HEK293 (cell line): ENCODE data around the gene SOCS4.

Experiments
- BCL11B ChIP-seq: fragments of 450-650 bp; formaldehyde crosslinking; IDR thresholded peaks from 2 replicates; pipeline ENCODE4 v1.5.1; 2016; ENCODE audit warnings: low read depth, missing biosample characterization, missing genetic modification characterization
- EGR2 ChIP-seq: fragments of 450-650 bp; formaldehyde crosslinking; IDR thresholded peaks from 2 replicates; pipeline ENCODE4 v1.5.1; 2016; ENCODE audit warnings: low read depth, missing biosample characterization, missing genetic modification characterization
- HOXA7 ChIP-seq: sonication (generic); formaldehyde crosslinking; IDR thresholded peaks from 2 replicates; pipeline ENCODE4 v1.8.1; 2022; ENCODE audit warnings: missing genetic modification reagents, borderline replicate concordance
- MEIS1 ChIP-seq: sonication (generic); formaldehyde crosslinking; IDR thresholded peaks from 2 replicates; pipeline ENCODE4 v1.8.1; 2022; ENCODE audit warnings: missing genetic modification reagents, mild to moderate bottlenecking, borderline replicate concordance
- OSR2 ChIP-seq: fragments of 450-650 bp; formaldehyde crosslinking; IDR thresholded peaks from 2 replicates; pipeline ENCODE4 v1.5.1; 2016; ENCODE audit warnings: missing biosample characterization, missing genetic modification characterization
- SALL2 ChIP-seq: fragments of 450-650 bp; formaldehyde crosslinking; IDR thresholded peaks from 2 replicates; pipeline ENCODE4 v1.5.0; 2017; ENCODE audit warnings: missing biosample characterization, mild to moderate bottlenecking, missing genetic modification characterization, borderline replicate concordance
- SP7 ChIP-seq: fragments of 450-650 bp; formaldehyde crosslinking; IDR thresholded peaks from 2 replicates; pipeline ENCODE4 v1.5.1; 2016; ENCODE audit warnings: missing biosample characterization, missing genetic modification characterization
- TRIM28 ChIP-seq: IDR thresholded peaks from 2 replicates; pipeline ENCODE4 v1.6.1; 2011; ENCODE audit warnings: low read length, control low read depth, borderline replicate concordance
- YY1 ChIP-seq: fragments of 450-650 bp; formaldehyde crosslinking; IDR thresholded peaks from 2 replicates; pipeline ENCODE4 v1.5.1; 2018; ENCODE audit warnings: missing biosample characterization, missing genetic modification characterization
- ZBTB17 ChIP-seq: fragments of 450-650 bp; formaldehyde crosslinking; IDR thresholded peaks from 2 replicates; pipeline ENCODE4 v1.5.1; 2016; ENCODE audit warnings: missing biosample characterization, missing genetic modification characterization
- ZIC2 ChIP-seq: fragments of 450-650 bp; formaldehyde crosslinking; IDR thresholded peaks from 2 replicates; pipeline ENCODE4 v1.5.1; 2016; ENCODE audit warnings: missing biosample characterization, missing genetic modification characterization
- ZNF10 ChIP-seq: fragments of 450-650 bp; formaldehyde crosslinking; IDR thresholded peaks from 2 replicates; pipeline ENCODE4 v1.5.1; 2017; ENCODE audit warnings: missing biosample characterization, missing genetic modification characterization
- ZNF138 ChIP-seq: fragments of 450-650 bp; formaldehyde crosslinking; IDR thresholded peaks from 2 replicates; pipeline ENCODE4 v1.5.1; 2016; ENCODE audit warnings: missing biosample characterization, missing genetic modification characterization, borderline replicate concordance
- ZNF184 ChIP-seq: fragments of 450-650 bp; IDR thresholded peaks from 2 replicates; pipeline ENCODE4 v1.5.1; 2018; ENCODE audit warnings: missing biosample characterization, mild to moderate bottlenecking, missing genetic modification characterization
- ZNF211 ChIP-seq: fragments of 450-650 bp; formaldehyde crosslinking; IDR thresholded peaks from 2 replicates; pipeline ENCODE4 v1.5.1; 2016; ENCODE audit warnings: low read depth, missing biosample characterization, missing genetic modification characterization
- ZNF214 ChIP-seq: fragments of 450-650 bp; formaldehyde crosslinking; IDR thresholded peaks from 2 replicates; pipeline ENCODE4 v1.5.1; 2017; ENCODE audit warnings: missing biosample characterization, mild to moderate bottlenecking, missing genetic modification characterization, borderline replicate concordance
- ZNF221 ChIP-seq: fragments of 450-650 bp; formaldehyde crosslinking; IDR thresholded peaks from 2 replicates; pipeline ENCODE4 v1.5.1; 2017; ENCODE audit warnings: missing biosample characterization, missing genetic modification characterization, borderline replicate concordance
- ZNF610 ChIP-seq: fragments of 450-650 bp; formaldehyde crosslinking; IDR thresholded peaks from 2 replicates; pipeline ENCODE4 v1.5.1; 2016; ENCODE audit warnings: missing biosample characterization, missing genetic modification characterization, borderline replicate concordance
- ZNF621 ChIP-seq: fragments of 450-650 bp; formaldehyde crosslinking; IDR thresholded peaks from 2 replicates; pipeline ENCODE4 v1.5.1; 2017; ENCODE audit warnings: missing biosample characterization, missing genetic modification characterization
- ZNF624 ChIP-seq: fragments of 450-650 bp; formaldehyde crosslinking; IDR thresholded peaks from 2 replicates; pipeline ENCODE4 v1.5.1; 2017; ENCODE audit warnings: missing biosample characterization, missing genetic modification characterization
- ZNF660 ChIP-seq: fragments of 450-650 bp; IDR thresholded peaks from 2 replicates; pipeline ENCODE4 v1.5.1; 2018; ENCODE audit warnings: missing biosample characterization, mild to moderate bottlenecking, missing genetic modification characterization
- ZXDB ChIP-seq: fragments of 450-650 bp; formaldehyde crosslinking; IDR thresholded peaks from 2 replicates; pipeline ENCODE4 v1.5.1; 2016; ENCODE audit warnings: missing biosample characterization, missing genetic modification characterization
- TF ChIP-seq, protein P1 (sequence below): fragments of 450-650 bp; formaldehyde crosslinking; IDR thresholded peaks from 2 replicates; pipeline ENCODE4 v1.5.1; 2017; ENCODE audit warnings: missing biosample characterization, missing genetic modification characterization
- TF ChIP-seq, protein P2 (sequence below): fragments of 450-650 bp; formaldehyde crosslinking; IDR thresholded peaks from 2 replicates; pipeline ENCODE4 v1.5.1; 2016; ENCODE audit warnings: missing biosample characterization, missing genetic modification characterization, low read depth
- TF ChIP-seq, protein P3 (sequence below): sonication (generic); formaldehyde crosslinking; IDR thresholded peaks from 2 replicates; pipeline ENCODE4 v1.8.1; 2022; ENCODE audit warnings: mild to moderate bottlenecking, moderate library complexity, missing genetic modification reagents
- TF ChIP-seq, protein P4 (sequence below): fragments of 450-650 bp; formaldehyde crosslinking; IDR thresholded peaks from 2 replicates; pipeline ENCODE4 v1.5.1; 2016; ENCODE audit warnings: missing biosample characterization, missing genetic modification characterization
- TF ChIP-seq, protein P5 (sequence below): fragments of 450-650 bp; formaldehyde crosslinking; IDR thresholded peaks from 2 replicates; pipeline ENCODE4 v1.5.1; 2017; ENCODE audit warnings: missing biosample characterization, mild to moderate bottlenecking, missing genetic modification characterization, moderate library complexity
- TF ChIP-seq, protein P6 (sequence below): fragments of 450-650 bp; formaldehyde crosslinking; IDR thresholded peaks from 2 replicates; pipeline ENCODE4 v1.5.1; 2016; ENCODE audit warnings: missing biosample characterization, missing genetic modification characterization

Gene SOCS4

DNA sequence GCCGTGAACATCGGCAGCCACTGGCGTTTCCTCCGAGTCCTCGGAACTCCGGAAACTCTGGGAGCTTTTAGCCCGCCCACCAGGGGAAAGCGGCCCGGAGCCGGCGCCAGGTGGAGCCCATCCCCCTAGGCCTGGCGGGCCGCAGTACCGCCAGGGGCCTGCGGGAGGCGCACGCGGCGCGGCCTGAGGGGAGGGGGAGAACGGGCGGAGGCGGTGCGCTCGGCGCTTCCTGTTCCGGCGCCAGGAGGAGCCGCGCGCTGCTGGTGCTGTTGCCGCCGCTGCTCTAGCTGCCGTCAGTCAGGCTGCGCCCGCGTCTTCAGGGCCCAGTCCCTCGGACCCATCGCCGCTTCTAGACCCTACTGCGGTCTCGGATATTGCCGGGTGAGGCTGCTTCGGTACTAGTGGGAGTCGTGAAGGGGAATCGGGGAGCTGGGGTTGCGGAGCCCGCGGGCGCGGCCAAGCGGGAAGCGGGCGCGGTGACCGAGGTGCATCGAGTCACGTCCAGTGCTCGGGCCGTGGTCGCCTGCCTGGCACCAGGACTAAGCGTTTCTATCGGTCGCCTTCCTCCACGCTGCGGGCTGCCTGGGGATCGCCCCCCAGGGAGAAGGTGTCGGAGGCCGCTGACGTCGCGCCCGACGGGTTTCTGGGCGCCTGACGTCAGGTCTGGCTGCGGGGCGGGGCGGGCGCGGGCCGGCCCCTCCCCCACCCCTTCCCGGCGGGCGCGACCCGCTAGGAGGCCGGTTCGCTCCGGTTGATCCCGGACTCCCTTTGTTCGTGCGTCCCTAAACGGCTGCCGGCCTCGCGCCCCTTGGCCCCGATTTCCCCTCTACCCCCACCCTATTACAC is 24.6 kb downstream of the SOCS4 start, which contains the start of gene MAPK1IP1L (continued):
- TF ChIP-seq, protein P1, sequence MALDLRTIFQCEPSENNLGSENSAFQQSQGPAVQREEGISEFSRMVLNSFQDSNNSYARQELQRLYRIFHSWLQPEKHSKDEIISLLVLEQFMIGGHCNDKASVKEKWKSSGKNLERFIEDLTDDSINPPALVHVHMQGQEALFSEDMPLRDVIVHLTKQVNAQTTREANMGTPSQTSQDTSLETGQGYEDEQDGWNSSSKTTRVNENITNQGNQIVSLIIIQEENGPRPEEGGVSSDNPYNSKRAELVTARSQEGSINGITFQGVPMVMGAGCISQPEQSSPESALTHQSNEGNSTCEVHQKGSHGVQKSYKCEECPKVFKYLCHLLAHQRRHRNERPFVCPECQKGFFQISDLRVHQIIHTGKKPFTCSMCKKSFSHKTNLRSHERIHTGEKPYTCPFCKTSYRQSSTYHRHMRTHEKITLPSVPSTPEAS (tag by site-specific recombination) = peak; percentile 39; the same call in 1 of the 2 replicates
- no peak for TF ChIP-seq ZNF211
- peak; percentile 75; the same call in 1 of the 2 replicates for TF ChIP-seq ZXDB (tag by site-specific recombination)
- TF ChIP-seq ZNF621 = no peak
- peak; percentile 41; the same call in 1 of the 2 replicates for TF ChIP-seq ZNF10 (tag by site-specific recombination)
- TF ChIP-seq, protein P2, sequence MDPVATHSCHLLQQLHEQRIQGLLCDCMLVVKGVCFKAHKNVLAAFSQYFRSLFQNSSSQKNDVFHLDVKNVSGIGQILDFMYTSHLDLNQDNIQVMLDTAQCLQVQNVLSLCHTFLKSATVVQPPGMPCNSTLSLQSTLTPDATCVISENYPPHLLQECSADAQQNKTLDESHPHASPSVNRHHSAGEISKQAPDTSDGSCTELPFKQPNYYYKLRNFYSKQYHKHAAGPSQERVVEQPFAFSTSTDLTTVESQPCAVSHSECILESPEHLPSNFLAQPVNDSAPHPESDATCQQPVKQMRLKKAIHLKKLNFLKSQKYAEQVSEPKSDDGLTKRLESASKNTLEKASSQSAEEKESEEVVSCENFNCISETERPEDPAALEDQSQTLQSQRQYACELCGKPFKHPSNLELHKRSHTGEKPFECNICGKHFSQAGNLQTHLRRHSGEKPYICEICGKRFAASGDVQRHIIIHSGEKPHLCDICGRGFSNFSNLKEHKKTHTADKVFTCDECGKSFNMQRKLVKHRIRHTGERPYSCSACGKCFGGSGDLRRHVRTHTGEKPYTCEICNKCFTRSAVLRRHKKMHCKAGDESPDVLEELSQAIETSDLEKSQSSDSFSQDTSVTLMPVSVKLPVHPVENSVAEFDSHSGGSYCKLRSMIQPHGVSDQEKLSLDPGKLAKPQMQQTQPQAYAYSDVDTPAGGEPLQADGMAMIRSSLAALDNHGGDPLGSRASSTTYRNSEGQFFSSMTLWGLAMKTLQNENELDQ = no peak
- TF ChIP-seq ZNF214 (tag by site-specific recombination) = no peak
- no peak for TF ChIP-seq ZNF624 (tag by site-specific recombination)
- peak; percentile 88; the same call in 1 of the 2 replicates for TF ChIP-seq TRIM28
- TF ChIP-seq ZNF184 = peak; percentile 58; the same call in 1 of the 2 replicates
- no peak for TF ChIP-seq SALL2 (tag by site-specific recombination)
- TF ChIP-seq ZIC2 (tag by site-specific recombination) = peak; percentile 82
- peak; percentile 25; the same call in 1 of the 2 replicates for TF ChIP-seq YY1 (tag by site-specific recombination)
- TF ChIP-seq, protein P3, sequence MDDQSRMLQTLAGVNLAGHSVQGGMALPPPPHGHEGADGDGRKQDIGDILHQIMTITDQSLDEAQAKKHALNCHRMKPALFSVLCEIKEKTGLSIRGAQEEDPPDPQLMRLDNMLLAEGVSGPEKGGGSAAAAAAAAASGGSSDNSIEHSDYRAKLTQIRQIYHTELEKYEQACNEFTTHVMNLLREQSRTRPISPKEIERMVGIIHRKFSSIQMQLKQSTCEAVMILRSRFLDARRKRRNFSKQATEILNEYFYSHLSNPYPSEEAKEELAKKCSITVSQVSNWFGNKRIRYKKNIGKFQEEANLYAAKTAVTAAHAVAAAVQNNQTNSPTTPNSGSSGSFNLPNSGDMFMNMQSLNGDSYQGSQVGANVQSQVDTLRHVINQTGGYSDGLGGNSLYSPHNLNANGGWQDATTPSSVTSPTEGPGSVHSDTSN (CRISPR knock-in tag) = peak; percentile 61
- peak; percentile 59 for TF ChIP-seq EGR2
- TF ChIP-seq, protein P4, sequence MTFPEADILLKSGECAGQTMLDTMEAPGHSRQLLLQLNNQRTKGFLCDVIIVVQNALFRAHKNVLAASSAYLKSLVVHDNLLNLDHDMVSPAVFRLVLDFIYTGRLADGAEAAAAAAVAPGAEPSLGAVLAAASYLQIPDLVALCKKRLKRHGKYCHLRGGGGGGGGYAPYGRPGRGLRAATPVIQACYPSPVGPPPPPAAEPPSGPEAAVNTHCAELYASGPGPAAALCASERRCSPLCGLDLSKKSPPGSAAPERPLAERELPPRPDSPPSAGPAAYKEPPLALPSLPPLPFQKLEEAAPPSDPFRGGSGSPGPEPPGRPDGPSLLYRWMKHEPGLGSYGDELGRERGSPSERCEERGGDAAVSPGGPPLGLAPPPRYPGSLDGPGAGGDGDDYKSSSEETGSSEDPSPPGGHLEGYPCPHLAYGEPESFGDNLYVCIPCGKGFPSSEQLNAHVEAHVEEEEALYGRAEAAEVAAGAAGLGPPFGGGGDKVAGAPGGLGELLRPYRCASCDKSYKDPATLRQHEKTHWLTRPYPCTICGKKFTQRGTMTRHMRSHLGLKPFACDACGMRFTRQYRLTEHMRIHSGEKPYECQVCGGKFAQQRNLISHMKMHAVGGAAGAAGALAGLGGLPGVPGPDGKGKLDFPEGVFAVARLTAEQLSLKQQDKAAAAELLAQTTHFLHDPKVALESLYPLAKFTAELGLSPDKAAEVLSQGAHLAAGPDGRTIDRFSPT (tag by site-specific recombination) = peak; percentile 77
- TF ChIP-seq, protein P5, sequence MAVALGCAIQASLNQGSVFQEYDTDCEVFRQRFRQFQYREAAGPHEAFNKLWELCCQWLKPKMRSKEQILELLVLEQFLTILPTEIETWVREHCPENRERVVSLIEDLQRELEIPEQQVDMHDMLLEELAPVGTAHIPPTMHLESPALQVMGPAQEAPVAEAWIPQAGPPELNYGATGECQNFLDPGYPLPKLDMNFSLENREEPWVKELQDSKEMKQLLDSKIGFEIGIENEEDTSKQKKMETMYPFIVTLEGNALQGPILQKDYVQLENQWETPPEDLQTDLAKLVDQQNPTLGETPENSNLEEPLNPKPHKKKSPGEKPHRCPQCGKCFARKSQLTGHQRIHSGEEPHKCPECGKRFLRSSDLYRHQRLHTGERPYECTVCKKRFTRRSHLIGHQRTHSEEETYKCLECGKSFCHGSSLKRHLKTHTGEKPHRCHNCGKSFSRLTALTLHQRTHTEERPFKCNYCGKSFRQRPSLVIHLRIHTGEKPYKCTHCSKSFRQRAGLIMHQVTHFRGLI (tag by site-specific recombination) = peak; percentile 34; the same call in 1 of the 2 replicates
- TF ChIP-seq HOXA7 = no peak
- peak; percentile 86 for TF ChIP-seq SP7 (tag by site-specific recombination)
- no peak for TF ChIP-seq MEIS1 (CRISPR knock-in tag)
- TF ChIP-seq ZNF660 = peak; percentile 77
- TF ChIP-seq BCL11B = peak; percentile 38; the same call in 1 of the 2 replicates
- no peak for TF ChIP-seq ZNF221 (tag by site-specific recombination)
- TF ChIP-seq OSR2 = 0 out of 2 replicates have a peak, but pooled peaks have one; percentile 8
- no peak for TF ChIP-seq ZNF138 (tag by site-specific recombination)
- TF ChIP-seq ZBTB17 (tag by site-specific recombination) = peak; percentile 80
- TF ChIP-seq, protein P6, sequence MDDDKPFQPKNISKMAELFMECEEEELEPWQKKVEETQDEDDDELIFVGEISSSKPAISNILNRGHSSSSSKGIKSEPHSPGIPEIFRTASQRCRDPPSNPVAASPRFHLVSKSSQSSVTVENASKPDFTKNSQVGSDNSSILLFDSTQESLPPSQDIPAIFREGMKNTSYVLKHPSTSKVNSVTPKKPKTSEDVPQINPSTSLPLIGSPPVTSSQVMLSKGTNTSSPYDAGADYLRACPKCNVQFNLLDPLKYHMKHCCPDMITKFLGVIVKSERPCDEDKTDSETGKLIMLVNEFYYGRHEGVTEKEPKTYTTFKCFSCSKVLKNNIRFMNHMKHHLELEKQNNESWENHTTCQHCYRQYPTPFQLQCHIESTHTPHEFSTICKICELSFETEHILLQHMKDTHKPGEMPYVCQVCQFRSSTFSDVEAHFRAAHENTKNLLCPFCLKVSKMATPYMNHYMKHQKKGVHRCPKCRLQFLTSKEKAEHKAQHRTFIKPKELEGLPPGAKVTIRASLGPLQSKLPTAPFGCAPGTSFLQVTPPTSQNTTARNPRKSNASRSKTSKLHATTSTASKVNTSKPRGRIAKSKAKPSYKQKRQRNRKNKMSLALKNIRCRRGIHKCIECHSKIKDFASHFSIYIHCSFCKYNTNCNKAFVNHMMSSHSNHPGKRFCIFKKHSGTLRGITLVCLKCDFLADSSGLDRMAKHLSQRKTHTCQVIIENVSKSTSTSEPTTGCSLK (tag by site-specific recombination) = no peak
- TF ChIP-seq ZNF610 (tag by site-specific recombination) = peak; percentile 79; the same call in 1 of the 2 replicates
